DND-41 (cell line): ENCODE measurements around the gene TBX4.

ENCODE experiments used
- ATAC-seq: fragments of 200-7000 bp; cut with Tn5 transposase; 3 replicates; pipeline ENCODE4 v1.9.1; 2021; ENCODE audit warnings: low read depth; ENCODE audit not compliant: insufficient read depth
- DNase-seq: peaks from one replicate; pipeline ENCODE4 v3.0.0-alpha.2; 2020
- H2AFZ ChIP-seq: 2 replicates; pipeline ENCODE4 v1.6.0; 2012; ENCODE audit warnings: low read depth, low read length
- H3K27ac ChIP-seq: 2 replicates; pipeline ENCODE4 v1.5.1; 2012; ENCODE audit warnings: low read length, inconsistent platforms
- H3K27me3 ChIP-seq: fragments of 200-600 bp; sonication (generic); 2 replicates; pipeline ENCODE4 v1.6.0; 2012; ENCODE audit warnings: low read length, mild to moderate bottlenecking, inconsistent platforms; ENCODE audit not compliant: insufficient read depth, poor library complexity
- H3K36me3 ChIP-seq: 2 replicates; pipeline ENCODE4 v1.5.1; 2012; ENCODE audit warnings: low read length, inconsistent platforms; ENCODE audit not compliant: insufficient read depth
- H3K4me1 ChIP-seq: 2 replicates; pipeline ENCODE4 v1.5.1; 2012; ENCODE audit warnings: mild to moderate bottlenecking, low read length; ENCODE audit not compliant: insufficient read depth
- H3K4me2 ChIP-seq: 2 replicates; pipeline ENCODE4 v1.6.0; 2012; ENCODE audit warnings: mild to moderate bottlenecking, moderate library complexity, low read length, inconsistent platforms; ENCODE audit not compliant: insufficient read depth
- H3K4me3 ChIP-seq, 2 experiments: fragments of 200-600 bp in 1 of 2; shearing (Covaris generic) in 1 of 2; 2 replicates each; pipeline ENCODE4 v1.5.1; 2012 to 2016; ENCODE audit warnings: inconsistent platforms in 2 of 2, low read length in 2 of 2, mild to moderate bottlenecking in 2 of 2, low read depth in 1 of 2, moderate library complexity in 1 of 2
- H3K79me2 ChIP-seq: 2 replicates; pipeline ENCODE4 v1.6.0; 2012; ENCODE audit warnings: low read length, inconsistent platforms; ENCODE audit not compliant: insufficient read depth
- H3K9ac ChIP-seq: 2 replicates; pipeline ENCODE4 v1.6.0; 2012; ENCODE audit warnings: low read depth, mild to moderate bottlenecking, inconsistent platforms, low read length, moderate library complexity
- H3K9me3 ChIP-seq: 2 replicates; pipeline ENCODE4 v1.5.1; 2012; ENCODE audit warnings: low read length, moderate library complexity, mild to moderate bottlenecking, inconsistent platforms; ENCODE audit not compliant: insufficient read depth, severe bottlenecking
- H4K20me1 ChIP-seq: 2 replicates; pipeline ENCODE4 v1.6.0; 2012; ENCODE audit warnings: low read length; ENCODE audit not compliant: insufficient read depth
- EZH2 ChIP-seq: IDR thresholded peaks from 3 replicates; pipeline ENCODE4 v1.6.1; 2012; ENCODE audit warnings: borderline replicate concordance, low read depth, mild to moderate bottlenecking, moderate library complexity, low read length, inconsistent platforms; ENCODE audit not compliant: severe bottlenecking
- TF ChIP-seq, protein P1 (sequence below): IDR thresholded peaks from 2 replicates; pipeline ENCODE4 v1.5.1; 2012; ENCODE audit warnings: borderline replicate concordance, low read length, moderate library complexity, mild to moderate bottlenecking; ENCODE audit not compliant: poor library complexity, severe bottlenecking; ENCODE audit errors: extremely low read depth

TBX4 gene

DNA sequence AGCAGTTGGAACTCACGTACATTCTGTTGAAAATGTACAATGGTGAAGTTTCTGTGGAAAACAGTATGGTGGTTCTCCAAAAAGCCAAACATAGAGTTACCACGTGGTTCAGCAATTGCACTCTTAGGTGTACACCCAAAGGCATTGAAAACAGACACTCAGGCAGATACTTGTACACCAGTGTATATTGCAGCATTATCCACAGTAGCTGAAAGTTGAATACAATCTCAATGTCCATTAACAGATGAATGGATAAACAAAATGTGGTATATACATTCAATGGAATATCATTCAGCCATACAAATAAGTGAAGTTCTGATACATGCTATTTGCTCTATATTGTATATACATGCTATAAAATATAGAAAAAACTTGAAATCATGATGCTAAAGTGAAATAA is 29.4 kb upstream of the TBX4 start:
- Histone ChIP-seq H2AFZ (no peak overlapping the region), H3K36me3 (no peaks in the 10 kb centered on the region), H3K9me3 (no peaks in the 10 kb centered on the region), H3K4me1 (peaks cover 9% of the 10 kb centered on the region), H3K79me2 (no peaks in the 10 kb centered on the region), H3K4me2 (no peak overlapping the region), H4K20me1 (peaks cover 12% of the 10 kb centered on the region), H3K9ac (no peak overlapping the region), H3K4me3 (no peak overlapping the region), H3K27me3 (peaks cover 31% of the 10 kb centered on the region), H3K27ac (no peak overlapping the region)
- ATAC-seq (no peak), DNase-seq (no peak)
- no peak for TF ChIP-seq EZH2
- TF ChIP-seq, protein P1, sequence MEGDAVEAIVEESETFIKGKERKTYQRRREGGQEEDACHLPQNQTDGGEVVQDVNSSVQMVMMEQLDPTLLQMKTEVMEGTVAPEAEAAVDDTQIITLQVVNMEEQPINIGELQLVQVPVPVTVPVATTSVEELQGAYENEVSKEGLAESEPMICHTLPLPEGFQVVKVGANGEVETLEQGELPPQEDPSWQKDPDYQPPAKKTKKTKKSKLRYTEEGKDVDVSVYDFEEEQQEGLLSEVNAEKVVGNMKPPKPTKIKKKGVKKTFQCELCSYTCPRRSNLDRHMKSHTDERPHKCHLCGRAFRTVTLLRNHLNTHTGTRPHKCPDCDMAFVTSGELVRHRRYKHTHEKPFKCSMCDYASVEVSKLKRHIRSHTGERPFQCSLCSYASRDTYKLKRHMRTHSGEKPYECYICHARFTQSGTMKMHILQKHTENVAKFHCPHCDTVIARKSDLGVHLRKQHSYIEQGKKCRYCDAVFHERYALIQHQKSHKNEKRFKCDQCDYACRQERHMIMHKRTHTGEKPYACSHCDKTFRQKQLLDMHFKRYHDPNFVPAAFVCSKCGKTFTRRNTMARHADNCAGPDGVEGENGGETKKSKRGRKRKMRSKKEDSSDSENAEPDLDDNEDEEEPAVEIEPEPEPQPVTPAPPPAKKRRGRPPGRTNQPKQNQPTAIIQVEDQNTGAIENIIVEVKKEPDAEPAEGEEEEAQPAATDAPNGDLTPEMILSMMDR, result no peak

DNA sequence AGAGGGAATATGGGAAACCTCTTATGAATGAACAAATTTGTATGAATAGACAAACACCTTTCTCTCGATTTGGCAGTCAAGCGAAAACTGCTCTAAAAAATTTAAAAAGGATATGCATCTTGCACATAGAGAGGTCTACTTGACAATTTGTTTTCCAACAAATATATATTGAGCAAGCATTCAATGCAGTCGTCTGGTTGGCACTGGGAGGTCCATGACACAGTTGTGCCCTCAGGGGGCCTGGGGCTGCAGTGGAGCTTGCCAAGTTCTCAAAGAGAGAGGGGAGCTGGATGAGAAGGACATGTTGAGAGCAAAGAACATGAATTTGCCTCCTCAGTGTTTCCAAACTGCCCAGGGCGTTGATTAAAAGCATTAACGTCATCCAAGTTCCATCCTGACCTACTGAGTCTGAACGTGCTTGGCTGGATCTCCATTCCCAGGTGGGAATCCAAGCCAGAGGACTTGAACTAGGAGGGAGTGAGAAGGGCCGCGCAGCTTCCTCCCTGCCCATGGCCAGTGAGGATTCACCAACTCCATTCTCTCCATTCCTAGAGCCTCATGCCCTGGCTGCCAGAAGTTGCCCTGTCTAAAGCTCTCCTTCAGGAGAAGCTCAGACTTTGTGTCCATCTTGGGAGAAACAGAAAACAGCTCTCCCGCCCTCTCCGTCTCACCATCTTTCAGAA is 28.1 kb upstream of the TBX4 start:
- Histone ChIP-seq H3K9ac (no peak overlapping the region), H4K20me1 (peaks cover 12% of the 10 kb centered on the region), H3K79me2 (no peaks in the 10 kb centered on the region), H3K9me3 (no peaks in the 10 kb centered on the region), H3K27me3 (peaks cover 37% of the 10 kb centered on the region), H2AFZ (no peak overlapping the region), H3K4me1 (peaks cover 9% of the 10 kb centered on the region), H3K27ac (no peak overlapping the region), H3K4me2 (no peak overlapping the region), H3K4me3 (no peak overlapping the region), H3K36me3 (no peaks in the 10 kb centered on the region)
- no peak for ATAC-seq
- no peak for TF ChIP-seq EZH2
- TF ChIP-seq, protein P1, result no peak
- DNase-seq, result no peak

DNA sequence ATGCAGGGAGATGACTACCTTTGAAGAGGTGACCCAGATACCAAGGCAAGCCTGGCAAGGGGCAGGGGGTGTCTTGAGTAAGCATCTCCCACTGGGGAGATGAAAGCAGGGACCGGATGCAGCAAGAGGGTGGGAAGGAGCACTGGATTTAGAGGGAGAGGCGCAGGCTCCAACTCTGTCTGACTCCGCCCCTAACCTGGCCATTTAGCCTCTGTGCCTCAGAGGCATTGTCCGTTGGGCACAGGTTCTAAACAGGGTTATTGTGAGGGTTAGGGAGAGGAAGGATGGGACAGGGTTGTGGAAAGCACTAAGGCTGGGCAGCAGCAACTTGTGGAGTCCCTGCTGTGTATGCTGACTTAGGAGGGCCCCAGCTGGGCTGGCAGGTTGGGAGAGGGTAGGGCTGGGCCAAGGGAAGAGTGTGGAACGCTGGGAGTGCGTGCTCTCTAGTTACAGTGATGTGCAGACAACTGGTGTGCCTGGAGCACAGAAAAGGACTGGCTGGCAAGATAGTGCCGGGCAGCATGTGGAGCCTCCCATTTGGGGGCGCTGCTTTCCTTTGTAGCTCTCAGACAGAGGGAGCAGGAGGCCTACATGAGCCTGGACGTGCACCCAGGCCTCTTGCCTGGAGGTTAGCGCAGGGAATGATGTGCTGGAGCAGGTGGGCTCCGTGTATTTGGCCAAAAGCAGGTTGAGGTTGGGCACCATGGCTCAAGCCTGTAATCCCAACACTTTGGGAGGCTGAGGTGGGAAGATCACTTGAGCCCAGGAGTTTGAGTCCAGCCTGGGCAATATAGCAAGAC is 26.3 kb upstream of the TBX4 start:
- Histone ChIP-seq H3K9ac (no peak overlapping the region), H3K36me3 (no peaks in the 10 kb centered on the region), H3K27me3 (peaks cover 37% of the 10 kb centered on the region), H3K79me2 (no peaks in the 10 kb centered on the region), H3K9me3 (no peaks in the 10 kb centered on the region), H3K4me1 (no peaks in the 10 kb centered on the region), H2AFZ (no peak overlapping the region), H3K4me3 (no peak overlapping the region), H4K20me1 (peaks cover 3% of the 10 kb centered on the region; the same call in 1 of the 2 replicates), H3K4me2 (no peak overlapping the region), H3K27ac (no peak overlapping the region)
- TF ChIP-seq EZH2, result no peak
- TF ChIP-seq, protein P1, result no peak
- ATAC-seq, result no peak
- no peak for DNase-seq
